Measurements from ENCODE around the gene PGBD1.

DNA sequence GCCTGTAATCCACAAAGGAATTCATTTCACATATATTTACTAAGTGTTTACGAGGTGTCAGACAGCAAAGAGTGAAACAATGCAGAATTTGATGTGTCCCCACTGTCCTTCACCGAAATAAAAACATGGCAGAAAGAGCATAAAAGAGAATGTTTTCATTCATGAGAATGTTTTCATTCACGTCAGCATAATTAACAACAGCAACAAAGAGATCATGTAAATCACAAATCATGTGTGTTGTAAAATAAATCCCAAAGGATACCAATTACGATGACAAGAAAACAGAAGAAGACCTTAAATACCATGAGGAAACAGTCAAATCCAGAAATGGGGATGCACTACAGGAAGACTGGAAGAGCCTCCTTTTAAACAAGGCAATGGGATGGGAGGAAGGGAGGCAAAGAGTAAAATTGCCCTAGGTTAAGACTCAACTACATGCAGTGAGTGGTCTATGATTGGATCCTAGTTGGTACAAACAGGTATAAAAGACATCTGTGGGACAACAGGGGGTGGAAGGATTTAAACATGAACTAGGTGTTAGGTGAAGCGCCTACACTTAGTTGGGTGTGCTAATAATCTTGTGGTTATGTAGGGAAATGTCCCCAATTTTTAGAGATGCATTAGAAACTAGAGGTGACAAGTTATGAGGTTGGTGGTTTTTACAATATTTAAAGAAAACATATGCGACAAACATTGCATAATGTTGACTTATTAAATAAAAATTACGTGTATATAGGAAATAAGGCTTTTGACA lies 53.1 kb downstream of the PGBD1 start:
- TF ChIP-seq, protein P1, sequence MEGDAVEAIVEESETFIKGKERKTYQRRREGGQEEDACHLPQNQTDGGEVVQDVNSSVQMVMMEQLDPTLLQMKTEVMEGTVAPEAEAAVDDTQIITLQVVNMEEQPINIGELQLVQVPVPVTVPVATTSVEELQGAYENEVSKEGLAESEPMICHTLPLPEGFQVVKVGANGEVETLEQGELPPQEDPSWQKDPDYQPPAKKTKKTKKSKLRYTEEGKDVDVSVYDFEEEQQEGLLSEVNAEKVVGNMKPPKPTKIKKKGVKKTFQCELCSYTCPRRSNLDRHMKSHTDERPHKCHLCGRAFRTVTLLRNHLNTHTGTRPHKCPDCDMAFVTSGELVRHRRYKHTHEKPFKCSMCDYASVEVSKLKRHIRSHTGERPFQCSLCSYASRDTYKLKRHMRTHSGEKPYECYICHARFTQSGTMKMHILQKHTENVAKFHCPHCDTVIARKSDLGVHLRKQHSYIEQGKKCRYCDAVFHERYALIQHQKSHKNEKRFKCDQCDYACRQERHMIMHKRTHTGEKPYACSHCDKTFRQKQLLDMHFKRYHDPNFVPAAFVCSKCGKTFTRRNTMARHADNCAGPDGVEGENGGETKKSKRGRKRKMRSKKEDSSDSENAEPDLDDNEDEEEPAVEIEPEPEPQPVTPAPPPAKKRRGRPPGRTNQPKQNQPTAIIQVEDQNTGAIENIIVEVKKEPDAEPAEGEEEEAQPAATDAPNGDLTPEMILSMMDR (IDR thresholded peaks at IDR 0.05) = no peak
- no peak for TF ChIP-seq EP300 (IDR thresholded peaks at IDR 0.05)

All from gastroesophageal sphincter (tissue), 3 donors.